ENCODE measurements around the gene IDUA.

DNA sequence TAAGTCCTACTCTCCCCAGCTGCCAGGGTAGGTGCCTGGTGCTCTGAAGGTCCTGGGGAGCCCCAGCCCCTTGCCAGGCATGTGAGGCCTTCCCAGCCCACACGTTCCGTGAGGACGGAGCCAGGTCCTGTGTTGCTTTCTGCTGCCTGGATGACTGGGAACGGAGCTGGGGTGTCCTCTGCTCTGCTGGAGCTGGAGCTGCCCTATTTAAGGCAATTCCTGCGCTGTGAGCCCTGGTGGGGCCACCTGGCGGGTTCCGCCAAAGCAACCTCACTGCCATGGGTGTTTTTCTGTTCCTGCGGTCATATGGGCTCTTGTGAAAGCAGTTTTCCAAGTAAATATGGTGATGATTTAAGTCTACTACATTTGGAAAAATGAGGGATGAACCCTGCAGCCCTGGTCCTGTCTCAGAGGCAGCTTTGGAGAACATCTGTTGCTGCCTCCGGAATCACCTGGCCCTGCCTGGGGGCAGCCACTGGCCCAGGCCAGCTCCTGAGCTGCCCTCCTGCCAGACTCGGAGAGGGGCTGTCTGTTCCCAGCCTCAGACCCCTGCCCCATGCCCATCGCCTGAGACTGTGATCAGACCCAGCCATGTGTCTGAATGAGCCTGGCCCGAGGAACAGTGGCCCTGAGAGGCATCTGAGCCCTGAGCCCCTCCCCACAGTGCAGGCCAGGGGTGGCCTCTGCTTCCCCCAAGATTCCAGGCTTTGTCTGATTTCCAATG lies 57.8 kb downstream of the IDUA start:
- TF ChIP-seq POLR2A (IDR thresholded peaks at IDR 0.05) (no peak), POLR2AphosphoS5 (IDR thresholded peaks at IDR 0.05) (no peak), EP300 (IDR thresholded peaks at IDR 0.05) (no peak)
- TF ChIP-seq, protein P1, sequence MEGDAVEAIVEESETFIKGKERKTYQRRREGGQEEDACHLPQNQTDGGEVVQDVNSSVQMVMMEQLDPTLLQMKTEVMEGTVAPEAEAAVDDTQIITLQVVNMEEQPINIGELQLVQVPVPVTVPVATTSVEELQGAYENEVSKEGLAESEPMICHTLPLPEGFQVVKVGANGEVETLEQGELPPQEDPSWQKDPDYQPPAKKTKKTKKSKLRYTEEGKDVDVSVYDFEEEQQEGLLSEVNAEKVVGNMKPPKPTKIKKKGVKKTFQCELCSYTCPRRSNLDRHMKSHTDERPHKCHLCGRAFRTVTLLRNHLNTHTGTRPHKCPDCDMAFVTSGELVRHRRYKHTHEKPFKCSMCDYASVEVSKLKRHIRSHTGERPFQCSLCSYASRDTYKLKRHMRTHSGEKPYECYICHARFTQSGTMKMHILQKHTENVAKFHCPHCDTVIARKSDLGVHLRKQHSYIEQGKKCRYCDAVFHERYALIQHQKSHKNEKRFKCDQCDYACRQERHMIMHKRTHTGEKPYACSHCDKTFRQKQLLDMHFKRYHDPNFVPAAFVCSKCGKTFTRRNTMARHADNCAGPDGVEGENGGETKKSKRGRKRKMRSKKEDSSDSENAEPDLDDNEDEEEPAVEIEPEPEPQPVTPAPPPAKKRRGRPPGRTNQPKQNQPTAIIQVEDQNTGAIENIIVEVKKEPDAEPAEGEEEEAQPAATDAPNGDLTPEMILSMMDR (IDR thresholded peaks at IDR 0.05), result no peak
